B cell (primary cell): Measurements from ENCODE around the gene RNF167. TPM values are rescaled to one million over a fixed set of nuclear protein-coding genes. Genes with fewer than 3 reads are reported as not detected.

Experiments used
- ATAC-seq: fragments of 200-7000 bp; cut with Tn5 transposase; one replicate; pipeline ENCODE4 v1.10.0; 2021; ENCODE audit warnings: low read depth, mild to moderate bottlenecking, moderate number of reproducible peaks, moderate library complexity
- CTCF ChIA-PET: fragments of 350-600 bp; sonication (Branson Sonifier 250); formaldehyde crosslinking; loops from one replicate; lab custom pipeline; 2021; ENCODE audit warnings: antibody characterized with exemption, inconsistent platforms; lab: Charles Lee
- POLR2A ChIA-PET: fragments of 350-600 bp; sonication (Branson Sonifier 250); formaldehyde crosslinking; loops from one replicate; lab custom pipeline; 2021; ENCODE audit warnings: antibody characterized with exemption; lab: Charles Lee
- DNase-seq: peaks from one replicate; pipeline ENCODE4 v3.0.0; 2013
- H2AFZ ChIP-seq: 2 replicates; pipeline ENCODE4 v1.6.1; 2012; ENCODE audit warnings: mild to moderate bottlenecking, low read depth, low read length; ENCODE audit not compliant: insufficient read depth, poor library complexity, severe bottlenecking
- H3K27ac ChIP-seq, 2 donors: 1 replicate in 1 of 2; 2 replicates in 1 of 2; pipeline ENCODE4 v1.5.1; 2012 to 2013; ENCODE audit warnings: low read length in 2 of 2, mild to moderate bottlenecking in 2 of 2, moderate library complexity in 1 of 2
- H3K27me3 ChIP-seq, 4 experiments: fragments of 200-600 bp in 1 of 4; sonication (generic) in 1 of 4; replicated peaks in 1 of 4; 1 replicate in 2 of 4; 2 replicates in 2 of 4; pipeline versions ENCODE4 v1.6.1 to v1.7.0; 2013 to 2016; ENCODE audit warnings: low read length in 3 of 4, mild to moderate bottlenecking in 2 of 4, mixed read lengths in 1 of 4, moderate library complexity in 1 of 4; ENCODE audit not compliant: insufficient read depth in 4 of 4, control insufficient read depth in 3 of 4; ENCODE audit errors: control extremely low read depth in 1 of 4
- H3K36me3 ChIP-seq, 2 experiments: replicated peaks in 1 of 2; 1 replicate in 1 of 2; 2 replicates in 1 of 2; pipeline versions ENCODE4 v1.6.1 to v1.7.1; 2013; ENCODE audit warnings: low read length in 1 of 2; ENCODE audit not compliant: insufficient read depth in 2 of 2, control insufficient read depth in 1 of 2; ENCODE audit errors: control extremely low read depth in 1 of 2, extremely low read depth in 1 of 2
- H3K4me1 ChIP-seq, 2 donors: fragments of 200-600 bp in 1 of 2; sonication (generic) in 1 of 2; 1 replicate in 1 of 2; 2 replicates in 1 of 2; pipeline versions ENCODE4 v1.5.1 to v1.6.1; 2013 to 2017; ENCODE audit warnings: low read length in 2 of 2; ENCODE audit not compliant: control insufficient read depth in 2 of 2, insufficient read depth in 2 of 2
- H3K4me2 ChIP-seq: replicated peaks from 2 replicates; pipeline ENCODE3; 2012; ENCODE audit warnings: mild to moderate bottlenecking, low read depth, low read length; ENCODE audit not compliant: poor library complexity, severe bottlenecking
- H3K4me3 ChIP-seq, 5 experiments: fragments of 200-600 bp in 1 of 5; sonication (generic) in 1 of 5; 1 replicate in 3 of 5; 2 replicates in 2 of 5; pipeline versions ENCODE4 v1.5.1 to v1.7.0; 2011 to 2016; ENCODE audit warnings: low read length in 4 of 5, mild to moderate bottlenecking in 4 of 5, low read depth in 2 of 5, control low read depth in 1 of 5, moderate library complexity in 1 of 5; ENCODE audit not compliant: insufficient read depth in 1 of 5; ENCODE audit errors: control extremely low read depth in 1 of 5, extremely low read depth in 1 of 5
- H3K79me2 ChIP-seq: fragments of 200-600 bp; sonication (generic); one replicate; pipeline ENCODE4 v1.6.0; 2016; ENCODE audit warnings: low read length; ENCODE audit not compliant: control insufficient read depth, insufficient read depth
- H3K9ac ChIP-seq: fragments of 200-600 bp; sonication (generic); 2 replicates; pipeline ENCODE4 v1.6.1; 2017; ENCODE audit warnings: mild to moderate bottlenecking, low read length, moderate library complexity
- H3K9me3 ChIP-seq, 3 donors: one replicate each; pipeline versions ENCODE4 v1.6.1 to v1.7.1; 2013; ENCODE audit warnings: low read length in 2 of 3; ENCODE audit not compliant: control insufficient read depth in 2 of 3, insufficient read depth in 1 of 3; ENCODE audit errors: control extremely low read depth in 1 of 3
- H4K20me1 ChIP-seq: 2 replicates; pipeline ENCODE4 v1.6.0; 2012; ENCODE audit warnings: mild to moderate bottlenecking, low read length; ENCODE audit not compliant: insufficient read depth, control insufficient read depth, poor library complexity, severe bottlenecking
- H3K27ac Mint-ChIP-seq: one replicate; pipeline ENCODE4 v1.8.0; 2021; ENCODE audit warnings: mixed read lengths
- H3K27me3 Mint-ChIP-seq: one replicate; pipeline ENCODE4 v1.8.0; 2021; ENCODE audit warnings: mixed read lengths
- H3K4me1 Mint-ChIP-seq: one replicate; pipeline ENCODE4 v1.8.0; 2021; ENCODE audit warnings: mixed read lengths
- H3K4me3 Mint-ChIP-seq: one replicate; pipeline ENCODE4 v1.8.0; 2021; ENCODE audit warnings: mixed read lengths
- H3K9me3 Mint-ChIP-seq: one replicate; pipeline ENCODE4 v1.8.0; 2022; ENCODE audit warnings: mixed read lengths; ENCODE audit not compliant: insufficient read depth
- CTCF ChIP-seq: fragments of 200-600 bp; IDR thresholded peaks from one replicate; pipeline ENCODE4 v1.8.0; 2022; ENCODE audit warnings: antibody characterized with exemption, mild to moderate bottlenecking
- EZH2 ChIP-seq: IDR thresholded peaks from 2 replicates; pipeline ENCODE4 v1.6.1; 2012; ENCODE audit warnings: borderline replicate concordance, low read depth, mild to moderate bottlenecking, moderate library complexity, low read length; ENCODE audit not compliant: insufficient read depth, poor library complexity, severe bottlenecking
- whole genome bisulfite sequencing: methylation state at CpG from one replicate; pipeline ENCODE4 v1.1.5; 2013; ENCODE audit warnings: missing lambda C conversion rate; ENCODE audit not compliant: insufficient coverage; 5-methylcytosine and 5-hydroxymethylcytosine counted together
- intact Hi-C: fragments of 100-400 bp; cut with micrococcal nuclease; formaldehyde crosslinking; loops from one replicate; pipeline ENCODE4 v1.10.0; 2022
- polyA plus RNA-seq: library from polyadenylated mRNA; depleted of rRNA; stranded (reverse); fragments of >200 nt; gene quantifications from 2 replicates; pipeline ENCODE4 v1.2.3, GENCODE V29; 2012
- total RNA-seq, 2 donors: library from RNA; stranded (reverse); fragments of 120-200 nt in 1 of 2; gene quantifications; 1 replicate in 1 of 2; 2 replicates in 1 of 2; pipeline versions ENCODE4 v1.2.3 to v1.2.4, GENCODE V29; 2013 to 2022

The RNF167 gene
- total and polyA plus RNA-seq, 2 donors (not counting 1 experiment from before 2014, with no cell fraction given) = 143 to 186 TPM

- Histone ChIP-seq H3K9me3 (peaks cover 0 to 25% (median 0%) of the 10 kb centered on the region in 3 donors), H3K4me2 (peak overlapping the region; percentile 98), H3K79me2 (no peaks in the 10 kb centered on the region), H4K20me1 (no peaks in the 10 kb centered on the region), H3K27ac (peak overlapping the region in 1 of 2 donors; percentile 55), H2AFZ (peak overlapping the region; percentile 69), H3K9ac (peak overlapping the region; percentile 68), H3K4me1 (peaks cover 45 to 53% of the 10 kb centered on the region in 2 donors), H3K36me3 (peaks cover 0 to 15% of the 10 kb centered on the region in 2 experiments), H3K27me3 (peaks cover 0 to 27% (median 11%) of the 10 kb centered on the region in 4 experiments), H3K4me3 (peak overlapping the region; percentile 32 to 73 (median 66))
- H3K4me3 Mint-ChIP-seq = peak overlapping the region; percentile 93
- peak; percentile 91 for DNase-seq
- no peaks in the 10 kb centered on the region for H3K9me3 Mint-ChIP-seq
- H3K27ac Mint-ChIP-seq = peak overlapping the region; percentile 82
- TF ChIP-seq EZH2 = no peak
- no peak for TF ChIP-seq CTCF
- ChIA-PET CTCF (interaction anchor here (0.8 to 4.0 kb wide), 6 partner anchors 19 to 190 kb away, joined by 3 to 15 read pairs (median 4); partner anchors contain the start of gene SPAG7), POLR2A (interaction anchor here (0.6 to 2.1 kb wide), 4 partner anchors 39 to 110 kb away, joined by 3 to 9 read pairs (median 6); partner anchors contain the start of genes RNF167, SLC25A11 and SPAG7)
- H3K27me3 Mint-ChIP-seq = peaks cover 4% of the 10 kb centered on the region
- WGBS = 11% methylated on average over 63 of the region's 65 CpGs
- peak; percentile 16 for ATAC-seq
- peaks cover 48% of the 10 kb centered on the region for H3K4me1 Mint-ChIP-seq
- intact Hi-C loops = loop anchor here (1.0 to 5.0 kb wide), 2 partner anchors 93 to 333 kb away; partner anchors contain the start of gene PLD2
These were observed 39.6 kb upstream of the RNF167 start for GRCh38 chr17:4900231-4901107.
